Frontal cortex (tissue), 4 donors: ENCODE data around the gene FANK1. TPM values are rescaled to one million over a fixed set of nuclear protein-coding genes. Genes with fewer than 3 reads are reported as not detected.

Source experiments
- DNase-seq, 2 donors: peaks; one replicate each; pipeline ENCODE4 v3.0.0; 2012; ENCODE audit warnings: low spot score in 2 of 2
- FAIRE-seq: peaks from 2 replicates; lab custom pipeline; 2012; peaks lifted over from hg19 to GRCh38; lab: Jason Lieb, UNC
- small RNA-seq: library from RNA; depleted of rRNA; stranded (forward); fragments of <200 nt; gene quantifications from one replicate; pipeline ENCODE3, GENCODE V24; 2014
- total RNA-seq: library from RNA; depleted of rRNA; stranded (reverse); fragments of >200 nt; gene quantifications from one replicate; pipeline ENCODE4 v1.2.3, GENCODE V29; 2014
- donor health status: control.
- donor health status: control.
- donor health status: control.

FANK1 gene
- total RNA-seq, 1 donor from 2014 or later, result 1.2 TPM

DNA sequence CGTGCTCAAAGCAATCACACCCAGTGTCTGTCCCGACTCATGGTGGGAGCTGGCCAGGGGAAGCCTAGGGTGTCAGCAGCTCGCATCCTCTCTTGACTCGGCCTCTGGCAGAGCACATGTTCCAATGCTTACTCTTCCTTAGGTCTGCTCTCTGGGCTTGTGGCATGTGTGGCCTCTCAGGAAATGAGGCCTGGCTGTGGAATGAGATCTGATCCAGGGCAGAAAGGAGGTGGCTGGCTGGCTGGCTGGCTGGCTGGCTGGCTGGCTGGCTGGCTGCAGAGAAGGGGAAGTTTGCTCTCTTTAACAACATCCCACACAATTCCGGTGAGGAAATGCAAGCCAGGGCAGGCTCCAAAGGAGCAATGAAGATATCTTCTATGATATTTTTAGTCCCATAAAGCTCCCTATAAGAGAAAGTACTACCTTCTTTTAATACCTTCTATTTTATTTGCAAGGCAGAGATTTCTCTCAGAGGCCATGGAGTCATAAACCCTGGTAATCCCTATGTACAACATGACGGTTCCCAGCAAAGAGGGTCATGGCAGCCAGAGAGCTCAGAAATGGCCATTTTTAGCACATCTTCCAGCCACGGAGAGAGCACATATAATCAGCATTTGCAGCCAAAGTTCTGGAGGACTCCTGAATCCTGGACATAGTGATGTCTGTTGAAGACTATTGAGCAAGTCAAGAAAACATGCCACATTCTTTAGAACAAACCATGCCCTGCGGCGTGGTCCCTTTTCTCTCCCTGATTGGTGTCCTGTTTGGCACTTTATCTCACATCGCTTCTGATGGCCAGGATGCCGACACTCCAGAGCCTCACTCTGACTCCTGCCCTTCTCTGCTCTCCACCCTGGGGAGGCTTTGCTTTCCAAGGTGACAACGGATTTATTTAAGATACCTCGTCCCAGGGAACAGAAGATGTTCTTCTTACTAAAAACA, 153.7 kb downstream of the FANK1 start:
- FAIRE-seq (no peak), DNase-seq (no peak)

DNA sequence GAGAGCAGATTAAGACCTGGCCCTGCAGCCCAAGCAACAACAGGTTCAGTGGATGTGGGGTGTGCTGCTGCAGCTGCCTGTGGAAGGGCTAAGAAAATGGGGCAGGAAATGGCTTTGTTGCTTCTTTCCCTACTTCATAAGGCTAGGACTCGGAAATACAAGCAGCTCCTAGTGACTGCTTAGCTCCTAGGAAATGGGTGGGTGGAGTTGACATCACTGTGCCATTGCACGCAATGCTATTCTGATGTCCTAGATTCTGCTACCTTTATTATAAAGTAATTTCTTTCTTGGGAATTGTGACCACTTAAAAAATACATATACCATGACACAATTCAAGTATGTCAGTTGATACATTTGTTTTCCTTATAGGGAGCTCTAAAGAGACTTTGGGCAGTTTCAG, 155.8 kb downstream of the FANK1 start:
- FAIRE-seq (no peak), DNase-seq (no peak)

DNA sequence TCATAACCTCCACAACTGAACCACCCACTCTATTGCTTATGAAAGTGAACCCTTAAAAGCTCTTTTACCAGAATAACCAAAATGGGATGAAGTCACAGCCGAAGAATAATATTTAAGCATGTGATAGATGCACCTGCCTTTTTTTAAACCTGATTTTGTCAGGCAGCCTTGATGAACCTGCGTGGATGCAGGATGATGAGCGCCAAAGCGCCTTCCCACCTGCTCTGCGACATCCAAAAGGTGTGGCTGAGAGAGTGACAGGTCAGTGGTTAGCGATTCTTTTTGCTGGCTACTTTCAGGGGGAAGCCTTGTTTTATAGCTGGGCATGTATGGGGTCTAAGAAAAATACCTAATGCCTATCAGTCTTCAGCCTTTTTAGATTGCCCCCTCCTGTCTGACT, 157.8 kb downstream of the FANK1 start:
- DNase-seq (no peak), FAIRE-seq (no peak)

DNA sequence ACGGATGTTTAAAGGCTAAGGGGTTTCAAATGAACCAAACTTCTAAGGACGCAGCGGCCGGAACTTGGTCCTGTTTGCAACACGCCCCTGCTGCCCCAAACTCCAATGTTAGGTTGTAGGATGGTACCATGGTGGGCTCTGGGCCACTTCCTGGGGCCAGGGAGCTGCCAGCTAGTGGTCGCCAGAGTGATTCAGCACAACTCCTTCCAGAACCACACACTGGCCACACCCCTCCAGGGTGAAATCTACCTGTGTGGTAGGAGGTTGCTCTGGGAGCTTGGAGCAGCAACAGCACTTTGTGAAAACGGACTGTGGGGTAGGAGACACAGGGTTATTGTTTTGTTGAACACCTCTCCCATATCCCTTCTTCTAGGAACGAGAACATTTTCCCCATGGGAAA, 161.1 kb downstream of the FANK1 start:
- FAIRE-seq (no peak), DNase-seq (no peak)

DNA sequence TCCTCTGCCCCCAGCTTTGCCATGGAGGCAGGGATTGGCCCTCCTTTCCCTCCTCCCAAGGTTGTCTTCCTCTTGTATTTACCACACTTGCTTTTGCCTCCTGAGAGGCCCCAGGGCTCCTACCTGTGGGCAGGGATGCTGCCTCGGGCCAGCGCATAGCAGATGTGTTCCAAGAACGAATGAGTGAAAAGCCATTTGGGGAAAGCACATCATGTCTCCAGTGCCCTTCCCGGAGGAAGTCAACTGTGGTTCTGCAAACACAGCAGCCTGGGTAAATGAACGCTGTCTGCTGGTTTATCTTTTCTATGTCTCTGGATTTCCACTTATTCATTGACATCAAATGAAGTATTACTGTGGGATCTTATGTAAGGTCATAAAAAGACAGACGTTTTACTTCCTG, 161.7 kb downstream of the FANK1 start:
- FAIRE-seq (no peak), DNase-seq (no peak)

DNA sequence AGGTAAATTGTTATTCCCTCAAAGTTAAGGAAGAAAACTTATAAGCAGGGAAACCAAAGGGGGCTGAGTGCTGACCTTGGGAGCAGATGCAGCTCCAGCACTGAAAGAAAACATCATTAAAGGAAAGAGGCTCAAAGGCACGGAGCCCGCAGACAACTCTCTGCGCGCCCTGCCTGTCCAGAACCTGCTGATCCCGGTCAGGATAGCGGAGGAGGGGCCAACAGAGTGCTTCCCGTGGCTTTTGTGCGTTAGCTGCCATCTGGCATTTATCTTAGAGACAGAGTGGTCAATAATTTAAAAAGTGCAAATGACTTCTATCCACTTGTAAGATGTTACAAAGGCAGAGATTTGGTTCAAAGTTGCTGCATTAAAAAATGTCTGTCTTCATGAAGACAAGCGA, 162.1 kb downstream of the FANK1 start:
- DNase-seq (no peak), FAIRE-seq (no peak)

Small RNAs within 50 kb of the gene (small RNA-seq; reads per million reads assigned to genes)
- gene GNG10P1, result not detected
- gene RF00017, result not detected
- not detected for gene RNU2-42P

Other genes starting within 250 kb of the FANK1 start
- 0.41 TPM for gene TEX36, start 213.4 kb upstream of the FANK1 start, total RNA-seq
- 45.2 TPM for gene EDRF1, start 176.9 kb upstream of the FANK1 start, total RNA-seq
- gene MMP21, start 120.7 kb upstream of the FANK1 start, total RNA-seq, result 0.41 TPM
- gene UROS, start 73.3 kb upstream of the FANK1 start, total RNA-seq, result 51.4 TPM
- 35.9 TPM for gene BCCIP, start 73.0 kb upstream of the FANK1 start, total RNA-seq
- 24.9 TPM for gene DHX32, start 15.3 kb upstream of the FANK1 start, total RNA-seq